GM21723 (cell line): ENCODE results near the gene ARNT2.
"Not testable (repeated sequence)": the region's sequence is repeated elsewhere in the genome, so short reads cannot be mapped to it uniquely, and the experiment has no call there.

Source experiments
- ATAC-seq: cut with Tn5 transposase; IDR thresholded peaks from one replicate; pipeline ENCODE4 v1.9.1; 2021; ENCODE audit warnings: mild to moderate bottlenecking, moderate library complexity; ENCODE audit not compliant: unreplicated experiment

The ARNT2 gene

DNA sequence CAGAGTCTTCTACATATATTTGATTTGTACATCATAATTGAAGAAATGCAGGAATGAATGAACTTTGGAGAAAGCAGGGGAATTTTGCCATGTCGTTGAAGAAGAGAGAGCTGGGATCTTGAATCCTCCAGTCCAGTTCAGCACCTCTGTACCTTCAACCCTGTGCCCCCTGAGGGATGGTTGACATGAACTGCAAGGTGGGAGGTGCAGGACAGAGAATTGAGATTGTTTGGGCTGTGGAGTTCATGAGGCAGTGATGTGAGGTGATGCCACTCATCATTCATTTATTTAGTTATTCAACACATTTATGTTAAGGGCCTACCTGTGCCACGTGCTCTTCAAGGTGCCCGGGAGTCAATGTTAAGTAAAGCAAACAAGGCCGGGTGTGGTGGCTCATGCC is 104.6 kb downstream of the ARNT2 start:
- no peak for ATAC-seq

GRCh38 chr15:80509800-80510199 is 105.6 kb downstream of the ARNT2 start:
- ATAC-seq, result no peak

GRCh38 chr15:80510985-80511384 is 106.8 kb downstream of the ARNT2 start:
- ATAC-seq, result not testable (repeated sequence)

GRCh38 chr15:80512726-80513660 is 108.8 kb downstream of the ARNT2 start:
- no peak for ATAC-seq

- ATAC-seq, result no peak
Measured at GRCh38 chr15:80514071-80514780, 110.0 kb downstream of the ARNT2 start.

DNA sequence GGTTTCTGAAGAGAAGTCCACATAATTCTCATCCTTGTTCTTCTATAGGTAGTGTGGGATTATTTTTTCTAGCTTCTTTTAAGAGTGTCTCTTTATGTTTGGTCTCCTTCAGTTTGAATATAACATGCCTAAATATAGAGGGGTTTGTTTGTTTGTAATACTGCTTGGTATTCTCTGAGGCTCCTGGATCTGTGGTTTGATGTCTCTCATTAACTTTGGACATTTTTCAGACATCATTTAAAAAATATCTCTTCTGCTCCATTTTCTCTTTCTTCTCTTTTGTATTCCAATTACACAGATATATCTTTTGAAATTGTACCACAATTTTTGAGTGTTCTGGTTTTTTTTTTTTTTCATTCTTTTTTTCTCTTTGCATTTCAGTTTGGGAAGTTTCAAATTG is 113.1 kb downstream of the ARNT2 start:
- no peak for ATAC-seq

DNA sequence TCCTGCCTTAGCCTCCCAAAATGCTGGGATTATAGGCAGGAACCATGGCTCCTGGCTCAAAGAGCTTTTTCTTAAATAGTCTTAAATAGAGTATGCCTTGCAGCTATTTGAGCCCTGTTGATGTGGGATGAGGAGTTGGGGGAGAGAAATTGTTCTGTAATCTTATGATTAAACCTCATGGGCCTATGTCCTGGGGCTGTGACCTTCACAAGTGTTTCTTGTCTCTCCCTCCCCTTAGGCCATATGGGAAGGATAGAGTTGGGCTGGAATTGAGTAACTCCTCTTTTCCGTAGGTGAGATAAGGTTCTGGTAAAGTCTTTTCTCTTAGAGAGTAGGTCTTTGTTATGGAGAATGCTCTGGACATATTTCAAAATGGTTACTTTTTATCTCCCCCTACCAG is 114.3 kb downstream of the ARNT2 start:
- ATAC-seq, result no peak

DNA sequence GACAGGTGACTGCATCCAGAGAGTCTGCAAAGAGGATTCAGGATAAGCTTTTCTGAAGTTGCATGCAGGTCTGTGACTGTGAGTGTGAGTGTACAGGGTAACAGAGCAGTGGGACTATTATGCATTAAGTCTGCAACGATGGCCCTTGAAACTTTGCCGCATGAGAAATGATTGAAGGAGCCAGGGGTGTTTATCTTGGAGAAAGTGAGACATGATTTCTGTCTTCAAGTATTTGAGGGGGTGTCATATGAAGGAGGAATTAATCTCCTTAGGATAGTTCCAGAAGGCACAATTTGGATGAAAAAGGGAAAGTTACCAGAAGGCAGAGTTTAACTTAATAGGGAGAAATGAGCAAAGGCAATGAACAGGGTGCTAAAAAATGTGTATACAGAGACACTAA is 119.6 kb downstream of the ARNT2 start:
- ATAC-seq, result no peak

DNA sequence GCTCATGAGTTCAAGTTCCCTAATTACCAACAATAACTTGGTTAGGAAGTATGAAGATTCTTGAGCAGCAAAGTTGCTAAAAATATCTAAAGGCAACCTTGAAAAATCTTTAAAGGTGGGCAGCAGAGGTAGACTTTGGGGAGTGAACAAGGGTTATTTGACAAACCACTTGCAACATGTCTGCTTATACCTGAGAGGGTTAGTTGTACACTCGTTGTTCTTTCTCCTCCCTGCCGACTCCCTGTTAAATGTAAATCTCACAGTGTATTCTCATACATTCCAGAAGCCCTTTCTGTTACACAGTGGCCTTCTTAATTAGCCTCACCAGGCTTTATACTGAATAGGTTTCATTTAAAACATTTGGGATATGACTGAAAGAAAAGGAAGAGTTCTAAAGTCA is 121.7 kb downstream of the ARNT2 start:
- ATAC-seq, result no peak

DNA sequence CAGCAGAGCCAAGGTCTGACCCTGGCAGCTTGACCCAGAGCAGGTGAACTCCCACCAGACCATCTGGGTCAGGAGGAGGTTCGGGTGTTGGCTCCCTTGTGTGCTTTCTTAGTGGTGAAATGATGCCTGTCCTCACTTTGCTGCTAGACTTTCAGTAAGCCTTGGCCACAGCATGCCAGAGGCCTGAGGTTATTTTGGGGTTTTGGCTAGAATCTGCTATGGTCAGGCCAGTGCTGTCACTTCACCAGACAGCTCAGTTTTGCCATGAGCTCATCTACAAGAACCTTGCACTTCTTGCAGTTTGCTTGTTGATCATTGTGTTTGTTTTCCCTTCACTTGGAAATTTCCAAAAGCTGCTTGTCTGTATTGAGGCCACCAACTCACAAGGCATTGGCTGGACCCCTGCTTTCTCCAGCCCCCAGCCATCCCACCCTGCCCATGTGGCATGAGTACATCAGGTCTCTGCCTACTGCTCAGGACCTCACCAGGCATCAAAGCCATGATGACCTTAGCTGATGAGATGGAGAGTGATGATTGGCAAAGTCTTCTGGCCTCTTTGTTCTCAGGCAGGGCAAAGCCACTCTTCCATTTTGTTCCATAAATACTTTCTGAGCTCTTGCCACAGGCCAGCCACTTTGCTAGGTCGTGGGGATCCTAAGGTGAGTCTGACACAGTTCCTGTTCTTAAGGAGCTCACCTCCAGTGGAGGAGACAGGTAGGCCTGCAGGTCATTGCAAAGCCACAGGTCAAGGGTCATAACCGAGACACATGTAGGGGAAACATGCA is 122.6 kb downstream of the ARNT2 start:
- ATAC-seq, result no peak

- no peak for ATAC-seq
Measured at GRCh38 chr15:80527406-80527805, 123.2 kb downstream of the ARNT2 start.

- ATAC-seq, result no peak
Measured at GRCh38 chr15:80527961-80528360, 123.8 kb downstream of the ARNT2 start.

DNA sequence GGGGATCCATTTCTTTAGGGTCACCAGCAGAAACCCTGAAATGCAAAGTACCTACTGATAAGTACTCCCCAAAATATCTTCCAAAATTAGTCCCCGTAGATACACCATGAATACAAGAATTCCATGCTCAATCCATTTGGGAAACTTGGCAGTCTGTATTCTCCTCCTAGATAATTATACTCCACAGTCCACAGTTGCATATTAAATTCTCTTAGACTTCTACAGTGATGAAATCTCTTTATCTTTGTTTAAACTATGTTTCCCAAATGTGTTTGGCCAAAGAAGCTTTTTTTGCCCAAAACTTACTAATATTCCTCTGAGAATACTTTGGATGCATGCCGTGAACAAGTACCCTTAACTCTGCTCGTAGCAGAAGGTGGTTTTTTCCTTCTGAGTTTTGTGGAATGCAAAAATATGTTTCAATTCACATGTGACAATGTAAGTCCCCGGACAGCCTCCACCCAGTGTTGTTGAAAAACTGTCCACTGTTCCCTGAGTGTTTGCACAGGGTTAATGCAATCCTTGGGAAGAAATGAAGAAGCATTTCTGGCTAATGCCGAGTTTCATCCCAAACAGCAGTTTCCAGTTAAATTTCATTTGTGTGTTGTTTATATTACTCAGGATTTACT is 126.7 kb downstream of the ARNT2 start:
- no peak for ATAC-seq

GRCh38 chr15:80531388-80531787 is 127.2 kb downstream of the ARNT2 start:
- no peak for ATAC-seq

GRCh38 chr15:80531796-80532195 is 127.6 kb downstream of the ARNT2 start:
- no peak for ATAC-seq

DNA sequence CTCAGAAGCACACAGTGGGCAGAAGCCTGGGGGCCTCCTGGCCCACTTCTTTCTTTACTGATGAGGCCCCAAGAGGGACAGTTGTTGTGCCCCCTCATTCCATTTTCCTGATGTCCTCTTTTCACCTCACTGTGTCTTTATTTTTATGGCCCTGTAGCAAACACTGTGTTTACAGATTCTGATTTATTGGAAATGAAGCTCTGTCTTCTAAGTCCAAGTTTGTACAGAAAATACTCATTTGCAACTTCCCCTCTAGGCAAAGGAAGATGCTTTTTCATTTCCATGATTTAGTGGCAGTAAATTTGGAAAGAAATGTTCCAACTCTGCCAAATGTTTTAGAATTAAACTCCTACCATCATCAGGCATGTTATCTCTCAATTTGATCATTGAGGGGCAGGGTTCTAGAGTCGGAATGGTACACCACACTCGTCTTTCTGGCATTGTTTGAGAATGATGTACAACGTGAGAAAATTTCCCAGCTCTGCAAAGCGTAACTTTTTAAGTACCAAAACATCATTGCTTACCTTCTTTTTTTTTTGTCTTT is 129.7 kb downstream of the ARNT2 start:
- no peak for ATAC-seq

GRCh38 chr15:80536231-80536630 is 132.0 kb downstream of the ARNT2 start:
- no peak for ATAC-seq

DNA sequence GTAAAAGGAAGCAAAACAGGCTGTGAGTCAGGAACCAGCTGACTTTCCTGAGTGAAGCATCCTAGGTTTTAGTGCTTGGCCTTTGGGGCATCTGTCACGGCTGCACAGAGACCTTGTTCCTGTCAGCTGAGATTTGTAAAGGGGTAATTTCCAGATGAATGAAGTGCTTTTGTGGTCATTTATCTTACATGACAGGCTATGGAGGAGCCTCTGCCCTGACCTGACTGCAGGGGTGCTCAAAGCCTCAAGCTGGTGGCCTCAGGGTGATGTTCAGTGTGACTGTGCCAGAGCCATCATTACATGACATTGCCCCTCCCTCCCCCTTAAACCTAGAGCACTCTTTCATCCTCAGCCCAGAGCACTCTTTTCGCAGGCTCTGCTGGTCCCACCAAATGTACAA is 132.5 kb downstream of the ARNT2 start:
- no peak for ATAC-seq

GRCh38 chr15:80545078-80545477 is 140.9 kb downstream of the ARNT2 start:
- ATAC-seq, result no peak

DNA sequence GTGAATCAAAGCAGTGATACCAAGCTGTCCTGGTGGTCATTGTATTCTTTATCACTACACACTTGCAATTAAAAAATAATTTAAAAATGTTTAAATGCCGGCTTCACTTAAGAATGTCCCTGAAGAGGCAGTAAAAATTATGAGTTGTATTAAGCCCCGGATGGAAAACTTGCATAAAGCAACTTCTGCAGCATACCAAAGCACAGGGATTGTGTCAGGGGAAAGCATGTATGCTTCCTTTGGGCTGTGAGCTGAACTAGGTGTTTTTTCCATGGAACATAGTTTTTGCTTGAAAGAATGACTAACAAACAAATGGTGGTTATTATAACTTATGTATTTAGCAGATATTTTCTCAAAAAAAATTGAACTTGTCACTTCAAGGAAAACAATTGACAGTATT is 143.1 kb downstream of the ARNT2 start:
- ATAC-seq, result no peak

DNA sequence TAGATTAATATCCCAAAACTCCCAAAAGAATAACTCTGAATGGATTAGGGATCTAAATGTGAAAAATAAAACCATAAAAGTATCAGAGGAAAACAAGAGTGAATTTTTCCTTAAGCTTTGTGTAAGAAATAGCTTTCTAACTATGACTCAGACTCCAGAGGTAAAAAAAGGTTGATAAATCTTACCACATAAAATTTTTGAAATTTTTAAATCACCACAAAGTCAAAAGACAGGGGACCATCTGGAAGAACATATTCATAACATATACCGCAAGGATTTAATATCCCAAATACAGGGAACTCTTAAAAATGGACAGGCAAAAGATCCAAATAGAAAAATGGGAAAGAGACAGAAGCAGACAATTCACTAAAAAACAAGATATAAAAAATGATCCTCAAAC is 145.0 kb downstream of the ARNT2 start:
- no peak for ATAC-seq
